G401.6 (cell line): ENCODE measurements around the gene EFHB.
"Not testable (repeated sequence)": the region's sequence is repeated elsewhere in the genome, so short reads cannot be mapped to it uniquely, and the experiment has no call there.

Experiments used
- FAIRE-seq: peaks from 2 replicates; lab custom pipeline; 2012; peaks lifted over from hg19 to GRCh38; lab: Jason Lieb, UNC

EFHB gene

DNA sequence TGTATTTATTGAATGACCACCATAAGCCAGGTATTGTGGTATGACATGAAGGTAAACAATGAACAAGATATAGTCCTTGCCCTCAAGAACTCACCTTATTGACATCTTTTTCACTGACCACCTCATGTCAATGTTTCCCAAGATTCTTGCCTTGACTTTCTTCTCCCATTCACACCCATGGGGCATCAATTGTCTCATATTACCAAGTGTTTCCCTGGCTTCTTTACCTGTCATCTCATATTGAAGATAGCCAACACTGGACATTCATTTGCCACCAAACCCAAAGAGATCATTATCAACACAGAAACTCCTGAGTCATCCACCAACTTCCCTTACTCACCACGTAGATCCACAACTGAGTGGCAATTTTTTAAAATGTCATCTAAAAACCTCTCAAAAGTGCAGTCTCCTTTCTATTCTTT is 2.2 kb downstream of the EFHB start:
- no peak for FAIRE-seq

DNA sequence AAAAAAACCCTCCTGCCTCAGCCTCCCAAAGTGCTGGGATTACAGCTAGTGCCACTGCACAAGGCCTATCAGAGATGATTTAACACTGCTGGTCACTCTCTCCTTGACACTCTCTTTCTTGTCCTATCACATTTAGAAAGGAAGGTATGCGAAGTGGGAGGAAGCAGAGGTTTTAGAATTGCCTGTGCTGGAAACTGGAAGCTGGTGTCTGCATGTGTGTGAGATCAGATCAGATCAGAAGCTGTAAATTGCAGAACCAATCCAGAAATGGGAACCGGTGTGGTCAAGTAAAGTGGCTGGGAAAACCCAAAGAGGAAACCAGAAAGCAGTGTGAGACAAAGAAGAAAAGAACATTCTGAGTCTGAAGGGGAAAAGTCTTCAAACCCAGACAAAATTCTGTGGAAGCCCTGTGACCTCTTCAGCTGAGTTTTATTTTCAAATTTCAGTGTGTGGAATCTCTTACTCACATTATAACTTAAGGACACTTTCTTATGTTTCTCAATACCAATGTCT is 2.8 kb downstream of the EFHB start:
- no peak for FAIRE-seq

DNA sequence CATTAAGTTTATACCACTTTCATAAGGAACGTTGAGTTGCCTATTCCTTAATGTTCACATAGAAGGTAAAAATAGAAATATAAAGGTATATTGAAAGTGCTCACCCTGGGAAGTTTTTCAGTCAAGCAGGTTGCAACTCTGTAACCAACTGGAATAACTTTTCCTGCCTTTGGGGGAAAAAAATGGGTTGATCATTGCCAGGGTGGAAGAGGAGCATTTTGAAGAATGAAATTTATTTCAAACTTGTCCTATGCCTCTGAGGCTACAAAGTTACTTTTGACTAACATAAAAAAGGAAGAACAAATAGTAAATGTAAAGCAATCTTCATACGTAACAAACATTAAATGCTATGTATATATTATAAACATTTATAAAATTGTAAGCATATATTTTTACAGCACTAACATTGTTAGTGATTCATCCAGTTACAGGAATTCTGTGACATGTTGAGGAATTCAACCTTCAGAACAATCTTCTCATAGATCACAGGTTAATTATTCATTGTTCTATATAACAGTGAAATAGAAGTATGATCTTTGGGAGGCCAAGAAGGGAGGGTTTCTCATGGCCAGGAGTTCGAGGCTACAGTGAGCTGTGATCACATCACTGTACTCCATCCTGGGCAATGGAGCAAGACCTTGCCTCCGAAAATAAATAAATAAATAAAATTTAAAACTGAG is 13.5 kb downstream of the EFHB start:
- no peak for FAIRE-seq

DNA sequence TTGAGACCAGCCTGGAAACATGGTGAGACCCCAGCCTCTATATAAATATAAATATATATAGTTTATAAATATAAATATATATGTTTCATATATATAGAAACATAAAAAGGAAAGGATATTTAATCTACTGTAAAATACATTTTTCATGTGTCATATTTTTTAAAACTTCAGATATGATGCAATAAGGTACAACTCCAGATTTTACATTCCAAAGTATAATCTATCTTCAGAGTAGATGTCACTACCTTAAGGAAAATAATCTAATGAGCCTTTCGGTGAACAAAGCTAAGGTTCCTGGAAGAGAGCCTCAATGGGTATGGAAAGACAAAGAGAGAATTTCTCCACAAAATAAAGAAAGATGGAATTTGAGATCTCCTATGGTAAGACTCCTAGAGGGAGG is 16.9 kb downstream of the EFHB start:
- no peak for FAIRE-seq

DNA sequence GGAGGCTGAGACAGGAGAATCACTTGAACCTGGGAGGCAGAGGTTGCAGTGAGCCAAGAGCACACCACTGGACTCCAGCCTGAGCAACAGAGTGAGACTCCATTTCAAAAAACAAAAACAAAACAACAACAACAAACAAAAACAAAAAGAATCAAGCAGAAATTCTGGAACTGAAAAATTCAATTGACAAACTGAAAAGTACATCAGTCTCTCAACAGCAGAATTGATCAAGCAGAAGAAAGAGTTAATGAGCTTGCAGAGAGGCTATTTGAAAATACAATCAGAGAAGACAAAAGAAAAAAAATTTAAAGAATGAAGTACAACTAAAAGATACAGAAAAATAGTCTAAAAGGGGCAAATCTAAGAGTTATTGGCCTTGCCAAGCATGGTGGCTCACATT is 22.6 kb downstream of the EFHB start:
- no peak for FAIRE-seq

DNA sequence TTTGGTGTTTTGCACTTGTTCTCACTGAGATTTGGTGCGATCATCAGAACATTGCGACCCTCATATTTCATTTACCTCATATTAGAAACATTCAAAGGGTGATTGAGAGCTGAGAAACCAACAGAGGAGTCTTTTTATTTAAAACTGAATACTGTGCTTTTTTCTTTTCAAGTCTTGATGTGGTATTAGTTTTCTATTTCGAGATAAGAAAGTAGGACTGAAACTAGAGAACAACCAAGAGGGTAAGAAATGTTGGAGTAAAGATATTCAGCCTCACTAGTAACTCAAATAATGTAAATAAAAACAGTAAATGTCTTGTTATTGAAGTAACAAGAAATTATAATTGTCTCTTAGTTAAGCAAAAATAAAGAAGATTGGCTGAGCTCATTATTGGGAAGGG is 26.5 kb downstream of the EFHB start:
- no peak for FAIRE-seq

DNA sequence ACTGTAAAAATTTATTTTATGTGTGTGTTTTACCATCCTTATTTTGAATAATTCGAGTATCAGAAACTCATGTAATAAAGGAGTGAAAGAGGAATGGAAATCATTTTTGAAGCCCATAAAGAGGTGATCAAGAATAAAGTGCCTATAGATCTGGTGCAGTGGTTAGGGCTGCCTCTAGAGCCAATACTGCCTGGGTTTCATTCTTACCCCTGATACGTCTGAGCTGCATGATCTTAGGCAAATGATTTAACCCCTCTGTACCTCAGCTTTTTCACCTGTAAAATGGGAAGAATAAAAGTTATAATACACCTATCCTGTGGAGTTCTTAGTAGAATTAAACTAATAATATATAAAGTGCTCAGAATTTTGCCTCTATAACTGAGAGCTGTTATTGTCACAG is 30.4 kb downstream of the EFHB start:
- no peak for FAIRE-seq

DNA sequence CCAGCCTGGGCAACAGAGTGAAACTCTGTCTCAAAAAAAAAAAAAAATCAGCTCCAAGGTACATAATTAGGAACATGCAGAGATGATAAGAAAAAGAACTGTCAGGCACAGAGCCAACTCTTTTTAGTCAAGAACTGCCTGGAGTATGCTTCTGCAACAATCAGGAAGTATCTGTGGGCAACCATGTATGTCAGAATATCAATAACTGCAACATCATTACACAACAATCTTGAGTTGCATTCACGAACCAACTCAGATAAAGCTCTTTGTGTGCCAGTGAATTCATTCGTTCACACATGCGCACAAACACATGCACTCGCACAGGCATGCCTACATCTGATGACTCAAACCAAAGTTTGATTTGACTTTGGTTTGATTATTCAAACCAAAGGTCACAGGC is 32.1 kb downstream of the EFHB start:
- FAIRE-seq: no peak

DNA sequence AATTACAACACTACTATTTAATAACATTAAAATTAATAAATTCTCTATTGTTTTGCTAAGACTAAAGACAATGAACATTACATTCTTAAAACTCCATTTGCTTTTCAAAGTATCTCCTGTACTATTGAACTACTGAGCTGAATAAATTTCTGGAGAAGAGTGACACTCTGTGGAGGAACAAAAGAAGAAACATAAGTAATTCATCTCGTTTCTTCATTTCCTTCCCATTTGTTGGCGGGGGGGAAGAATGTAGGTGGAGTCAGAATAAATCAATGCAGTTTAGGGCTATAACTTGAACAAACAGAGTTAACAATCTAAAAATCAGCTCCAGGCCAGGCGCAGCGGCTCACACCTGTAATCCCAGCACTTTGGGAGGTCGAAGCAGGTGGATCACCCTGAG is 32.7 kb downstream of the EFHB start:
- FAIRE-seq: no peak

DNA sequence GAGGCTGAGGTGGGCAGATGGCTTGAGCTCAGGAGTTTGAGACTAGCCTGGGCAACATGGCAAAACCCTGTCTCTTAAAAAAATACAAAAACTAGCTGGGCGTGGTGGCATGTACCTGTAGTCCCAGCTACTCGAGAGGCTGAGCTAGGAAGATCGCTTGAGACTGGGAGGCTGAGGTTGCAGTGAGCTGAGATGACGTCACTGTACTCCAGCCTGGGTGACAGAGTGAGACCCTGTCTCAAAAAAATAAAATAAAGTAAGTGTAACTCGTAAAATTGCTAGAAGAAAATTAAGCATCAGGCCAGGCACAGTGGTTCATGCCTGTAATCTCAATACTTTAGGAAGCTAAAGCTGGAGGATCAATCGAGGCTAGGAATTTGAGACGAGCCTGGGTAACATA is 34.2 kb downstream of the EFHB start:
- FAIRE-seq: not testable (repeated sequence)

DNA sequence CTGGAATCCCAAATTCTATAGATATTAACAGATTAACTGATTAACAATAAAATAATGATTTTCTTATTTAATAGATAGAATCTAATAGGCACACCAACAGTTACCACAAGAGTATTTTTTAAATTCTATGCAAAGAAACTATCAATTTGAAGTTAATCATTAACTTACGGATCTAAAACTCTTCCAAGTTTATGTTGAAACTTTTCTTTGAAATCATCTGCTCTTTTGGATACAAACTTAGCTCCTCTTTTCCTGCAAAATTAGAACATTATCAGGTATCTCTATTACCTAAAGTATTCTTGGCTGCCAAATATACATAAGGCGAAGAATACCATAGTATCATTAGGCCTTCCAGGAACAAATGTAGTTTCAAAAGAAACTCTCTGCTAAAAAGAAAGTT is 34.8 kb downstream of the EFHB start:
- FAIRE-seq: no peak

DNA sequence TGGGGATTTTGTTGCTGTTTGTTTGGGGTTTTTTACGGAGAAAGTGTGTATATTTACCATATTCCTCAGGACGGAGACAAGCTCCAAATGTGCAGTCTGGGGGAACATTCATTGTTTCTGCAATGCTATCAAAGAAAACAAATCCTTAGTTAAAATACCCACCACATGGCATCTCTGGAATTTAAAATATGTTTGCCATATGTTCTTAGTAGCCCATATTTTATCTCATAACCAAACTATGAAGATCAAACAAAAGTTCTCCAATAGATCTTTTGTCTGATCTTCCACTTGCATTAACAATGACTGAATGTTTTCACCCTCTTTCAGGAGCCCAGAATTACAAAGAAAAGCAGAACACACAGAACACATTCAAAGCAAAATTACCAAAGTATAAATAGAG is 35.3 kb downstream of the EFHB start:
- FAIRE-seq: no peak

DNA sequence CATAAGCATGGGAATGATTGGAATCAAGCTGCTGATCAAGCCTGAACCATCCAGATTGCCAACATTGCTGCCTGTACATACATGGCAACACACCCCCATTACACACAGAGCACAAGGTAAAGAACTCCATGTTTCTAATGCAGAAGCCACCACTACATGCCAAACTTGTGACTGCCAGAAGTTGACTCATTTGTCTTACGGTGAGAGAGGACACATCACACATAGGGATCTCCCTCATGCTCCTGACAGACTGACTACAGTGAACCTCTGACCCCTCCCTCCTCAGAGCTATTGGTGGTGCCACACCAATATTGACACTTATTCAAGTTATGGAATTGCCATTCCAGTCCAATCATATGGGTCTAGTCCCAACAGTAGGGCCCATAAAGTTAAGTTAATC is 42.3 kb downstream of the EFHB start:
- no peak for FAIRE-seq

DNA sequence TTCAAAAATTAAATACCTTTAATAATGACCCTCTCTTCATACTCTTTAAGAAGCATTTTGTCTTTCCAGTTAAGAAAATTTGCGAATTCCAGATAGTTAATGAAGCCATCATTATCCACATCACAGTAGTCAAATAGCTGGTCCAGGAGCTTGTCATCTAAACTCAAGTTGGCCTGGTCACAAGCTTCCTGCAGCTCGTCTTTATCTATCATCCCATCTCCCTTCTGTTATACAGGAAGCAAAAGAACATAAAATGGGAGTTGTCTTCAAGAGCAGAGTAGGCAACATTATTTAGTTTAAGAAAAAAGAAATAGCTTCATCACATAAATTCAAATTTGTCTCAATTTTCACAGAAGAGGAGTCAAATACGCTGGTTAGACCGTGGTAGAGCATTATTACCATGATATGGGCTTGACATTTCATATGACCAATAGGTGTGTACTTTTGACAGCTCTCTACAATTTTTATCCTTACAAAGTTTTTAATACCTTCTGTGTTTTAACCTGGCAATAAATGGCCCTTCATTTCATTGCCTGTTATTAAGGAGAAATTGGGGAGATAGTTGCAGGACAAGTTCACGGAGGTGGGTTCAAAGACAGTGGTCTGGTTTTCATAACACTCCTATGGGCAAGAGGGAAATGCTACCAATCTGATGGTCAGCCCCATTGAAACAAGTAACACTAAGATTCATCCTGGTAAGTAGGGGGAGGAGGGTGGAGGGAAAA is 45.4 kb downstream of the EFHB start:
- FAIRE-seq: no peak

DNA sequence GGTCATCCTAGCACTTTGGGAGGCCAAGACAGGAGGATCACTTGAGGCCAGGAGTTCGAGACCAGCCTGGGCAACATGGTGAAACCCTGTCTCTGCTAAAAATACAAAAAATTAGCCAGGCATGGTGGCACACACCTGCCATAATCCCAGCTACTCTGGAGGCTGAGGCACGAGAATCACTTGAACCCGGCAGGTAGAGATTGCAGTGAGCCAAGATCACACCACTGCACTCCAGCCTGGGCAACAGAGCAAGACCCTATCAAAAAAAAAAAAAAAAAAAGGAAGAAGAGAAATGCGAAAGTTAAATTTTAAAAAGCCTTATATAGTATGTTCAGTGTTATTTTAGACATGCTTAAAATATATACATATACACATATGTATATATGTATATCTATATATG is 46.9 kb downstream of the EFHB start:
- FAIRE-seq: not testable (repeated sequence)

DNA sequence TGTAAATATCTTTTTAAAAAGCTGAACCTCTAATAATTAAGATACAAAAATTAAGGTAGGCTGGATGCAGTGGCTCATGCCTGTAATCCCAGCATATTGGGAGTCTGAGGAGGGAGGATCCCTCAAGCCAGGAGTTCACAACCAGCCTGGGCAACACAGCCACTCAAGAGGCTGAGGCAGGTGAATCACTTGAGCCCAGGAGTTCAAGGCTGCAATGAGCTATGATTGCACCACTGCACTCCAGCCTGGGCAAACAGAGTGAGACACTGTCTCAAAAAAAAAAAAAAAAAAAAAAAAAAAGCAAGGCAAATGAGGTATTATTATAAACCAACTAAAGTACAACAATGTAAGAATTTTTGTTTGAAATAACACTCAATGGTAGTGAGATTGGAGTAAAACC is 47.6 kb downstream of the EFHB start:
- FAIRE-seq: no peak

DNA sequence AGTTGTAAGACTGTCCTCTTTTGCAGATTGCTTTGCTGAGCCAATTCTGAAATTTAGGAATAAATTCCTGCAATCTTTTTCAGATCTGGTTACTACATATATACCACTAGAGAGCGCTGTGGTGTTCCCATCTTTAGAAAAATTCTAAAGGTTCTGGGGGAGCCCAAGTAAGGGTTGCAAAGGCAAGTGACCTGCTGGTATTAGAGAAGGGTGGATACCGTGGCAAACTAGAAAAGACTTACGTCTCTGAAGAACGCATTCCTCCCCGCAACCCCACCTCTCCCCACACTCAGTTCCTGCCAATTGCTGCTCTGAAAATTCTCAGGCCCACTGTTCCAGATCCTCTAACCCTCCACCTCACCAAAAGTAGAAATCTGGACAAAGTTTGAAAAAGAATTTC is 48.5 kb downstream of the EFHB start:
- FAIRE-seq: peak; percentile 54

DNA sequence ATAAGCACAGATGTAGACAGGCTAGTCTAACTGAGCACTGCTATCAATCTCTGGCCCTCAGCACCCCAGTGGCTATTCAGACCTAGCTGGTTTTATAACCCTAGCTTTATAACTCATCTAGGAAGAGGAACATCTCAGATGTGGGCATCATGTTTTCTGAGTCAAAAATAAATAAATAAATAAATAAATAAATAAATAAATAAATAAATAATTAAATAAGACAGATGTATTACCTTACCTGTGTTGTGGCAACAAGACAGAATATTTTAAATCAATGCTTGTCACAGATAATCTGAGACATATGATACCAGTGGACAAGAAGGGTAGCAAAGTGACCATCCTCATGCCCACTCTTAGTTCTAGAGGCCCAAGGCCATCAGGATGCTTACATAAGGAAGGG is 52.2 kb downstream of the EFHB start:
- no peak for FAIRE-seq

DNA sequence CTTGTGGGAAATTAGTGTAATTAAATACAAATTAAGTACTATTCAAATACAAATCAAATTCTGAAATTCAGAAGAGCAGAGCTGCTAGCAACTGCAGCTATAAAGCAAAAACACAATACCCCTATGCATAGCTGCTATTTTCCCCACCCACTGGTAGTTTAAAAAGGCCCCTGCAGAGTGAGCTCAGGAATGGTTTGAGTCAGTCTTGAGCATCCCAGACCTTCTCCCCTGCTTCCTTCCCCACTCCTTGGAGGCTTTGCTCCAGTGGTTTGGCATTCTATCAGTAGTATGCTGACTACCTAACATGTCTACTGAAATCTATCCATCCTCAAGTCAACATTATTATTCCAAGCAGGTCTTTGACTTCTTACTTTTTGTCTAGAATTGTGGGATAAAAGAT is 53.0 kb downstream of the EFHB start:
- FAIRE-seq: no peak

DNA sequence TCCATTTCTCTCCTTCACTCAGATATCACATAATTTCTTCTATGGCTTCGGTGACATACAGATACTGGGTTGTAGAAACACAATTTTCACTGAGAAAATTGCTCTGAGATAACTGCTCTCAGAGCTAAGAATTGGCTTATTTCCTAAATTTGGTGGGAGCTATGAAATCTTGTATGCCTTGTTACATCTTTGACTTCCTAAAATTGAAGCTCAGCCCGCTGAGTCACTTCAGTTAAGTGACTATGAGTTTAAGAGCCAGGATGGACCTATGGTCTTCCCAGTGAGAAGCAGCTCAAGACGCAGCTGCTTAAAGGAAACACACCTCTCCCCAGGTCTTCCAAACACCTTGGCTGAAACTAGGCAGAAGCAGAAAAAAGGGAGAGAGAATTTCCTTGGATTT is 56.4 kb downstream of the EFHB start:
- no peak for FAIRE-seq

DNA sequence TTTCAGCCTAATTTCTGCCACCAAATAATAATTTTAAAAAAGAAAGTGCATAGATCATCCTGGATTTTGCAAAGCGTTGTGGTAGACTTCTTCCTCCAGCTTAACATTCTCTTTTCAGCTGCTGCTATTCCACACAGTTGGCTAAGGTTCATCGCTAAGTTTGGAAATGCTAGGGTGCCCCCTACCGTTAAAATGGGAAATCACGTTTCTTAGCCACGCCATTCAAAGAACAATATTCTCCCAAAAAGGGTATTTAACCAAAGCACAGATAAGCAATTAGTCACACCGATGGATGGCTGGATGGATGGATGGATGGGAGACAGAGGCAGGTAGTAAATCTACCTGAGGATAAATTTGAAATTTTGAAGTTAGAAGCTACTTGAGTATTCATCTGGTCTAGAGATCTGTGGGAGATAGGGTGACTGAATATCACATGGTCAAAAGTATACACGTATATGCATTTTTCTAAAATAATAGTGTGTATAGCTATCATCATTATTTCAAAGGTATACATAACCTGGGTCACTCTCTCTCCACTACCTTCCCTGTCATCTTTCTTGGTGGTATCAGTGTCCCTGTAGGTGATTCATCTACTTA is 67.2 kb downstream of the EFHB start:
- FAIRE-seq: peak; percentile 91

DNA sequence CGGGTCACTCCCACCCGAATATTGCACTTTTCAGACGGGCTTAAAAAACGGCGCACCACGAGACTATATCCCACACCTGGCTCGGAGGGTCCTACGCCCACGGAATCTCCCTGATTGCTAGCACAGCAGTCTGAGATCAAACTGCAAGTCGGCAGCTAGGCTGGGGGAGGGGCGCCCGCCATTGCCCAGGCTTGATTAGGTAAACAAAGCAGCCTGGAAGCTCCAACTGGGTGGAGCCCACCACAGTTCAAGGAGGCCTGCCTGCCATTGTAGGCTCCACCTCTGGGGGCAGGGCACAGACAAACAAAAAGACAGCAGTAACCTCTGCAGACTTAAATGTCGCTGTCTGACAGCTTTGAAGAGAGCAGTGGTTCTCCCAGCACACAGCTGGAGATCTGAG is 78.7 kb downstream of the EFHB start:
- not testable (repeated sequence) for FAIRE-seq

DNA sequence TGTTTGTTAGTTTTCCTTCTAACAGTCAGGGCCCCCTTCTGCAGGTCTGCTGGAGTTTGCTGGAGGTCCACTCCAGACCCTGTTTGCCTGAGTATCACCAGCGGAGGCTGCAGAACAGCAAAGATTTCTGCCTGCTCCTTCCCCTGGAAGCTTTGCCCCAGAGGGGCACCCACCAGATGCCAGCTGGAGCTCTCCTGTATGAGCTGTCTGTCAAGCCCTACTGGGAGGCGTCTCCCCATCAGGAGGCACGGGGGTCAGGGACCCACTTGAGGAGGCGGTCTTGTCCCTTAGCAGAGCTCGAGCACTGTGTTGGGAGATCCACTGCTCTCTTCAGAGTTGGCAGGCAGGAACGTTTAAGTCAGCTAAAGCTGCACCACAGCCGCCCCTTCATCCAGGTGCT is 87.4 kb downstream of the EFHB start:
- not testable (repeated sequence) for FAIRE-seq
